HL-60 (cell line): ENCODE results near the gene ZBTB25.

Experiments
- CTCF ChIP-seq: IDR thresholded peaks from one replicate; pipeline ENCODE4 v1.5.1; 2011; ENCODE audit warnings: low read length, control low read depth, inconsistent platforms; ENCODE audit not compliant: insufficient read depth
- GABPA ChIP-seq: IDR thresholded peaks from 2 replicates; pipeline ENCODE4 v1.6.1; 2012; ENCODE audit warnings: low read depth
- POLR2AphosphoS5 ChIP-seq: IDR thresholded peaks from 2 replicates; pipeline ENCODE4 v1.6.1; 2012; ENCODE audit warnings: low read depth
- REST ChIP-seq: IDR thresholded peaks from 2 replicates; pipeline ENCODE4 v1.6.1; 2012; ENCODE audit warnings: low read depth; ENCODE audit not compliant: insufficient replicate concordance
- SPI1 ChIP-seq: IDR thresholded peaks from 2 replicates; pipeline ENCODE4 v1.6.1; 2012; ENCODE audit warnings: low read depth, mild to moderate bottlenecking, borderline replicate concordance

GRCh38 chr14:64461221-64461620, 42.4 kb downstream of the ZBTB25 start:
- no peak for TF ChIP-seq POLR2AphosphoS5
- no peak for TF ChIP-seq SPI1
- TF ChIP-seq GABPA: no peak
- TF ChIP-seq CTCF: no peak
- no peak for TF ChIP-seq REST
